ENCODE data around the gene ZNF512B. TPM values are rescaled to one million over a fixed set of nuclear protein-coding genes. Genes with fewer than 3 reads are reported as not detected.
"Not testable (repeated sequence)": the region's sequence is repeated elsewhere in the genome, so short reads cannot be mapped to it uniquely, and the experiment has no call there.

Gene ZNF512B
- total and polyA plus RNA-seq, 8 donors: 3.5 to 12.1 (median 8.2) TPM

- H3K36me3 ChIP-seq: peaks cover 32 to 68% (median 47%) of the 10 kb centered on the region in 4 donors
- H3K4me3 ChIP-seq: no peak overlapping the region
- H3K27ac ChIP-seq: no peak overlapping the region
- no peaks in the 10 kb centered on the region for H3K27me3 ChIP-seq
- no peak for DNase-seq
- H3K4me1 ChIP-seq: peaks cover 0 to 16% (median 0%) of the 10 kb centered on the region in 4 donors
- H3K9me3 ChIP-seq: no peaks in the 10 kb centered on the region
- TF ChIP-seq POLR2A (IDR thresholded peaks at IDR 0.05) (no peak), CTCF (IDR thresholded peaks at IDR 0.05) (no peak), EP300 (IDR thresholded peaks at IDR 0.05) (no peak), POLR2AphosphoS5 (IDR thresholded peaks at IDR 0.05) (no peak)
- WGBS, 5 donors: 69 to 81% (median 77%) methylated on average over 8 of the region's 8 CpGs
- intact Hi-C loops (cut with DNase I; ENCODE audit: low total_unique reads): no loop called here
These were observed 46.1 kb downstream of the ZNF512B start for GRCh38 chr20:63923651-63924050.

- Histone ChIP-seq H3K9me3 (peaks cover 0 to 8% (median 0%) of the 10 kb centered on the region in 4 donors), H3K4me3 (no peak overlapping the region), H3K27ac (no peak overlapping the region), H3K4me1 (peaks cover 0 to 23% (median 9%) of the 10 kb centered on the region in 4 donors), H3K27me3 (no peaks in the 10 kb centered on the region), H3K36me3 (peaks cover 17 to 64% (median 43%) of the 10 kb centered on the region in 4 donors)
- TF ChIP-seq POLR2A (IDR thresholded peaks at IDR 0.05) (no peak), CTCF (IDR thresholded peaks at IDR 0.05) (no peak), POLR2AphosphoS5 (IDR thresholded peaks at IDR 0.05) (no peak), EP300 (IDR thresholded peaks at IDR 0.05) (no peak)
- intact Hi-C loops (cut with DNase I; ENCODE audit: low total_unique reads): no loop called here
- 87 to 98% (median 94%) methylated on average over 16 to 23 of the region's 23 CpGs for WGBS, 5 donors
- DNase-seq: no peak
These were observed 49.5 kb downstream of the ZNF512B start for GRCh38 chr20:63920226-63920625.

GRCh38 chr20:63919130-63919529 is 50.6 kb downstream of the ZNF512B start:
- H3K4me3 ChIP-seq: no peak overlapping the region
- H3K36me3 ChIP-seq: peaks cover 17 to 56% (median 41%) of the 10 kb centered on the region in 4 donors
- H3K4me1 ChIP-seq: peaks cover 0 to 29% (median 13%) of the 10 kb centered on the region in 4 donors
- peaks cover 0 to 8% (median 0%) of the 10 kb centered on the region in 4 donors for H3K9me3 ChIP-seq
- DNase-seq: no peak
- H3K27me3 ChIP-seq: no peaks in the 10 kb centered on the region
- WGBS, 5 donors: 79 to 92% (median 88%) methylated on average over 10 to 19 of the region's 19 CpGs
- no peak overlapping the region for H3K27ac ChIP-seq
- intact Hi-C loops (cut with DNase I; ENCODE audit: low total_unique reads): no loop called here
- TF ChIP-seq EP300 (IDR thresholded peaks at IDR 0.05) (no peak), CTCF (IDR thresholded peaks at IDR 0.05) (no peak), POLR2AphosphoS5 (IDR thresholded peaks at IDR 0.05) (no peak), POLR2A (IDR thresholded peaks at IDR 0.05) (no peak)

- H3K9me3 ChIP-seq: peaks cover 0 to 8% (median 0%) of the 10 kb centered on the region in 4 donors
- DNase-seq: no peak
- WGBS, 5 donors: 87 to 94% (median 93%) methylated on average over 10 to 11 of the region's 11 CpGs
- peaks cover 3 to 35% (median 14%) of the 10 kb centered on the region in 4 donors for H3K4me1 ChIP-seq
- TF ChIP-seq POLR2A (IDR thresholded peaks at IDR 0.05): no peak
- TF ChIP-seq EP300 (IDR thresholded peaks at IDR 0.05): no peak
- no peak for TF ChIP-seq CTCF (IDR thresholded peaks at IDR 0.05)
- no peak for TF ChIP-seq POLR2AphosphoS5 (IDR thresholded peaks at IDR 0.05)
- intact Hi-C loops (cut with DNase I; ENCODE audit: low total_unique reads): no loop called here
- H3K27me3 ChIP-seq: no peaks in the 10 kb centered on the region
- H3K36me3 ChIP-seq: peaks cover 17 to 52% (median 40%) of the 10 kb centered on the region in 4 donors
- H3K27ac ChIP-seq: no peak overlapping the region
- no peak overlapping the region for H3K4me3 ChIP-seq
These were observed 51.9 kb downstream of the ZNF512B start for GRCh38 chr20:63917811-63918210.

- intact Hi-C loops (cut with DNase I; ENCODE audit: low total_unique reads); H3K4me3 ChIP-seq; H3K9me3 ChIP-seq; H3K27me3 ChIP-seq; DNase-seq: not testable (repeated sequence)
- Histone ChIP-seq H3K27ac (peak overlapping the region in 3 of 5 donors; percentile 62 to 75 (median 65)), H3K4me1 (peaks cover 5 to 48% (median 27%) of the 10 kb centered on the region in 4 donors), H3K36me3 (peaks cover 15 to 40% (median 33%) of the 10 kb centered on the region in 4 donors)
- WGBS, 5 donors: 83 to 92% (median 89%) methylated on average over 8 of the region's 8 CpGs
These were observed 53.3 kb downstream of the ZNF512B start for GRCh38 chr20:63916371-63916939.
